Thyroid gland (tissue), 4 donors: ENCODE data around the gene ITCH.

Source experiments
- POLR2A ChIP-seq, 2 donors: fragments of 450-650 bp; IDR thresholded peaks; one replicate each; pipeline ENCODE4 v1.6.1; 2017; ENCODE audit warnings: antibody characterized with exemption in 2 of 2, mild to moderate bottlenecking in 2 of 2, moderate library complexity in 1 of 2
- TF ChIP-seq, protein P1 (sequence below), 6 experiments: fragments of 200-600 bp in 3 of 6; fragments of 450-650 bp in 3 of 6; sonication (generic) in 3 of 6; IDR thresholded peaks; one replicate each; pipeline ENCODE4 v1.5.1; 2016 to 2019; ENCODE audit warnings: antibody characterized with exemption in 6 of 6, mild to moderate bottlenecking in 2 of 6, inconsistent platforms in 1 of 6, moderate library complexity in 1 of 6

DNA sequence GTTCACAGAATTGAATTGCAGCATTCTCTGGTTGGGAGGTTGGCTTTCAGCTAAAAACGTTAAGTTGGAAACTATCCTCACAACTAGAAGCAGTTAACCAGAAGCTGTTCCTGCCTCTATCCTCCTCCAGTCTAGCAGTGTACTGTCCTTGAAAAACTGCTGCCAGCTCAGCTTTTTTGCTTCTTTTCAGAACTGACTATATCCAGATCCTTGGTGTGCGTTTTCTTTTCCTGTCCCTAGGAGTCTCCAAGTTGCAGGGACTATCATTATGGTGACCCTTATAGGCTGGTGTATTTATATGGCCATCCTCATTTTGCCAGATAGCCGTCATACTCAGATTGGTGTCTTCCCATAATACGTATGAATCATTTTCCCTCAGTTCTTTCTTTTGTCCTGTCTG is 5.5 kb downstream of the ITCH start:
- TF ChIP-seq, protein P1, sequence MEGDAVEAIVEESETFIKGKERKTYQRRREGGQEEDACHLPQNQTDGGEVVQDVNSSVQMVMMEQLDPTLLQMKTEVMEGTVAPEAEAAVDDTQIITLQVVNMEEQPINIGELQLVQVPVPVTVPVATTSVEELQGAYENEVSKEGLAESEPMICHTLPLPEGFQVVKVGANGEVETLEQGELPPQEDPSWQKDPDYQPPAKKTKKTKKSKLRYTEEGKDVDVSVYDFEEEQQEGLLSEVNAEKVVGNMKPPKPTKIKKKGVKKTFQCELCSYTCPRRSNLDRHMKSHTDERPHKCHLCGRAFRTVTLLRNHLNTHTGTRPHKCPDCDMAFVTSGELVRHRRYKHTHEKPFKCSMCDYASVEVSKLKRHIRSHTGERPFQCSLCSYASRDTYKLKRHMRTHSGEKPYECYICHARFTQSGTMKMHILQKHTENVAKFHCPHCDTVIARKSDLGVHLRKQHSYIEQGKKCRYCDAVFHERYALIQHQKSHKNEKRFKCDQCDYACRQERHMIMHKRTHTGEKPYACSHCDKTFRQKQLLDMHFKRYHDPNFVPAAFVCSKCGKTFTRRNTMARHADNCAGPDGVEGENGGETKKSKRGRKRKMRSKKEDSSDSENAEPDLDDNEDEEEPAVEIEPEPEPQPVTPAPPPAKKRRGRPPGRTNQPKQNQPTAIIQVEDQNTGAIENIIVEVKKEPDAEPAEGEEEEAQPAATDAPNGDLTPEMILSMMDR (IDR thresholded peaks at IDR 0.05): no peak
- TF ChIP-seq POLR2A (IDR thresholded peaks at IDR 0.05): no peak
